GM19099 (cell line): ENCODE measurements around the gene NSD1.

ENCODE experiments used
- POLR2A ChIP-seq: IDR thresholded peaks from 3 replicates; pipeline ENCODE4 v1.6.1; 2011; ENCODE audit warnings: low read depth; ENCODE audit not compliant: insufficient read length; ENCODE audit errors: extremely low read depth

The NSD1 gene

GRCh38 chr5:177294632-177295031 lies 161.1 kb downstream of the NSD1 start:
- no peak for TF ChIP-seq POLR2A

GRCh38 chr5:177295924-177296323 lies 162.4 kb downstream of the NSD1 start:
- no peak for TF ChIP-seq POLR2A

- no peak for TF ChIP-seq POLR2A
Observed at GRCh38 chr5:177296581-177296980, 163.0 kb downstream of the NSD1 start.

- no peak for TF ChIP-seq POLR2A
Observed at GRCh38 chr5:177297922-177298321, 164.3 kb downstream of the NSD1 start.

GRCh38 chr5:177299697-177300096 lies 166.1 kb downstream of the NSD1 start:
- TF ChIP-seq POLR2A, result no peak

GRCh38 chr5:177300236-177300880 lies 166.8 kb downstream of the NSD1 start:
- no peak for TF ChIP-seq POLR2A

- TF ChIP-seq POLR2A, result no peak
Observed at GRCh38 chr5:177300951-177301350, 167.4 kb downstream of the NSD1 start.

GRCh38 chr5:177301503-177302165 lies 168.1 kb downstream of the NSD1 start:
- peak; percentile 22 for TF ChIP-seq POLR2A

GRCh38 chr5:177302354-177303110 lies 169.0 kb downstream of the NSD1 start:
- TF ChIP-seq POLR2A, result no peak

GRCh38 chr5:177303121-177303924 lies 169.8 kb downstream of the NSD1 start, which contains the start of the genes PRELID1 and RAB24:
Gene PRELID1 (plus strand): TSS chr5:177303799. CDS start chr5:177303986, 187 bp downstream.
Gene RAB24 (minus strand): TSS chr5:177303719. CDS start chr5:177303288, 431 bp downstream.
- TF ChIP-seq POLR2A, result peak; percentile 72

- TF ChIP-seq POLR2A, result no peak
Observed at GRCh38 chr5:177303925-177304391, 170.4 kb downstream of the NSD1 start.

- no peak for TF ChIP-seq POLR2A
Observed at GRCh38 chr5:177304392-177305119, 171.0 kb downstream of the NSD1 start.

- TF ChIP-seq POLR2A, result no peak
Observed at GRCh38 chr5:177306674-177307543, 173.3 kb downstream of the NSD1 start.
